Measurements from ENCODE around the gene SLC35A4.

The SLC35A4 gene

DNA sequence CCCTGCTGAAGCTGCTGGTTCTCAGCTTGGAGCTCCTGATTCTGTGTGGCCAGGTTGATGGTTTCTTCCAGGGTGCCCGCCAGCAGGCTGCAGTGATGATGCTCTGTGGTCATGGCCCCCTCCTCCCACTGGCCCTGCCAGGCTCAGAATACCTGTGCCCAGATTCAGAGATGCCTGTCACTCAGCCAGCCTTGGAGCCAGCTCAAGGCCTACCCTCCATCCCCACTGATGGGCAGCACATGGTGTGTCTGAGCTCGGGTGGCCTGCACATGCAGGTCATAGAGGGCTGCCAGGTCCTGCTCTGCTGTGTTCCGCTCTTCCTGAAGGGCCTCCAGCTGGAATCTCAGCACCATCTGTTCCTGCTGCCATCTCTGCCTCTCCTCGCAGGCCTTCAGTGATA, 5.4 kb downstream of the SLC35A4 start:
- H3K36me3 ChIP-seq (replicated peaks), result peaks cover 7% of the 10 kb centered on the region
- no peak overlapping the region for H3K27ac ChIP-seq
- no peak for DNase-seq
- in situ Hi-C loops (cut with HindIII; ENCODE audit: low pct_ligation_motif_present, low sequenced_read_pairs), result no loop called here
- H3K4me3 ChIP-seq (ENCODE audit: low read depth, low read length), result no peak overlapping the region
- no peaks in the 10 kb centered on the region for H3K27me3 ChIP-seq (replicated peaks)
- TF ChIP-seq, protein P1, sequence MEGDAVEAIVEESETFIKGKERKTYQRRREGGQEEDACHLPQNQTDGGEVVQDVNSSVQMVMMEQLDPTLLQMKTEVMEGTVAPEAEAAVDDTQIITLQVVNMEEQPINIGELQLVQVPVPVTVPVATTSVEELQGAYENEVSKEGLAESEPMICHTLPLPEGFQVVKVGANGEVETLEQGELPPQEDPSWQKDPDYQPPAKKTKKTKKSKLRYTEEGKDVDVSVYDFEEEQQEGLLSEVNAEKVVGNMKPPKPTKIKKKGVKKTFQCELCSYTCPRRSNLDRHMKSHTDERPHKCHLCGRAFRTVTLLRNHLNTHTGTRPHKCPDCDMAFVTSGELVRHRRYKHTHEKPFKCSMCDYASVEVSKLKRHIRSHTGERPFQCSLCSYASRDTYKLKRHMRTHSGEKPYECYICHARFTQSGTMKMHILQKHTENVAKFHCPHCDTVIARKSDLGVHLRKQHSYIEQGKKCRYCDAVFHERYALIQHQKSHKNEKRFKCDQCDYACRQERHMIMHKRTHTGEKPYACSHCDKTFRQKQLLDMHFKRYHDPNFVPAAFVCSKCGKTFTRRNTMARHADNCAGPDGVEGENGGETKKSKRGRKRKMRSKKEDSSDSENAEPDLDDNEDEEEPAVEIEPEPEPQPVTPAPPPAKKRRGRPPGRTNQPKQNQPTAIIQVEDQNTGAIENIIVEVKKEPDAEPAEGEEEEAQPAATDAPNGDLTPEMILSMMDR (IDR thresholded peaks at IDR 0.05; ENCODE audit: low read depth, low read length, missing control alignments), result no peak

- no peak overlapping the region for H3K27ac ChIP-seq
- in situ Hi-C loops (cut with HindIII; ENCODE audit: low pct_ligation_motif_present, low sequenced_read_pairs), result no loop called here
- no peak for DNase-seq
- peaks cover 7% of the 10 kb centered on the region for H3K36me3 ChIP-seq (replicated peaks)
- no peaks in the 10 kb centered on the region for H3K27me3 ChIP-seq (replicated peaks)
- TF ChIP-seq, protein P1 (IDR thresholded peaks at IDR 0.05; ENCODE audit: low read depth, low read length, missing control alignments), result no peak
- H3K4me3 ChIP-seq (ENCODE audit: low read depth, low read length), result no peak overlapping the region
Measured at GRCh38 chr5:140570488-140570887, 5.9 kb downstream of the SLC35A4 start.

DNA sequence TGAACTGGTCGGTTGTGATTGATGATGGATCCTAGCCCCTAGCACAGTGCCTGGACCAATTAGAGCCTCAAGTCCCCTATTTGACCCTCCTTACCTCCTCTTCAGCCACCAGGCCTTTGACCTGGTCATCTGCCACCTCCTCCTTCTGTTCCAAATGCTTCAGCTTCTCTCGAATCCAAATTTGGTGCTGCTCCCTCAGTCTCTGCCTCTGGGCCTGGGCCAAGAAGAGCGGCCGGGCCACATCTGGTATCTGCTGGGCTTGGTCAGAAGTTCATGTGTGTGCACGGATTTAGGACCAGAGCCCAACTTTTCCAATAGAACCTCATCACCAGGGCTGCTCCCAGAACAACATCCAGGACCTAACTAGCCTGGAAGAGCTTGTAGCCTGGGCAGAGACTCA, 6.5 kb downstream of the SLC35A4 start:
- in situ Hi-C loops (cut with HindIII; ENCODE audit: low pct_ligation_motif_present, low sequenced_read_pairs), result no loop called here

GRCh38 chr5:140573683-140574082, 9.1 kb downstream of the SLC35A4 start:
- H3K4me3 ChIP-seq (ENCODE audit: low read depth, low read length), result no peak overlapping the region
- TF ChIP-seq, protein P1 (IDR thresholded peaks at IDR 0.05; ENCODE audit: low read depth, low read length, missing control alignments), result no peak
- H3K27ac ChIP-seq, result no peak overlapping the region
- in situ Hi-C loops (cut with HindIII; ENCODE audit: low pct_ligation_motif_present, low sequenced_read_pairs), result no loop called here
- no peaks in the 10 kb centered on the region for H3K36me3 ChIP-seq (replicated peaks)
- DNase-seq, result no peak
- no peaks in the 10 kb centered on the region for H3K27me3 ChIP-seq (replicated peaks)

More for the DNA sequence above, 6.5 kb downstream of the SLC35A4 start:
- DNase-seq, result no peak
- no peak overlapping the region for H3K4me3 ChIP-seq (ENCODE audit: low read depth, low read length)
- TF ChIP-seq, protein P1 (IDR thresholded peaks at IDR 0.05; ENCODE audit: low read depth, low read length, missing control alignments), result no peak
- H3K36me3 ChIP-seq (replicated peaks), result peaks cover 7% of the 10 kb centered on the region
- no peaks in the 10 kb centered on the region for H3K27me3 ChIP-seq (replicated peaks)
- no peak overlapping the region for H3K27ac ChIP-seq

GRCh38 chr5:140574165-140574564, 9.5 kb downstream of the SLC35A4 start:
- Histone ChIP-seq H3K27ac (no peak overlapping the region), H3K36me3 (replicated peaks) (no peaks in the 10 kb centered on the region), H3K27me3 (replicated peaks) (no peaks in the 10 kb centered on the region), H3K4me3 (ENCODE audit: low read depth, low read length) (no peak overlapping the region)
- in situ Hi-C loops (cut with HindIII; ENCODE audit: low pct_ligation_motif_present, low sequenced_read_pairs), result no loop called here
- peak; percentile 52 for DNase-seq
- TF ChIP-seq, protein P1 (IDR thresholded peaks at IDR 0.05; ENCODE audit: low read depth, low read length, missing control alignments), result no peak

GRCh38 chr5:140575309-140575708, 10.7 kb downstream of the SLC35A4 start:
- in situ Hi-C loops (cut with HindIII; ENCODE audit: low pct_ligation_motif_present, low sequenced_read_pairs), result no loop called here
- no peak overlapping the region for H3K4me3 ChIP-seq (ENCODE audit: low read depth, low read length)
- H3K27ac ChIP-seq, result no peak overlapping the region
- H3K27me3 ChIP-seq (replicated peaks), result no peaks in the 10 kb centered on the region
- DNase-seq, result peak; percentile 38
- TF ChIP-seq, protein P1 (IDR thresholded peaks at IDR 0.05; ENCODE audit: low read depth, low read length, missing control alignments), result peak; percentile 61
- H3K36me3 ChIP-seq (replicated peaks), result no peaks in the 10 kb centered on the region
